ENCODE measurements around the gene SIL1.

SIL1 gene

DNA sequence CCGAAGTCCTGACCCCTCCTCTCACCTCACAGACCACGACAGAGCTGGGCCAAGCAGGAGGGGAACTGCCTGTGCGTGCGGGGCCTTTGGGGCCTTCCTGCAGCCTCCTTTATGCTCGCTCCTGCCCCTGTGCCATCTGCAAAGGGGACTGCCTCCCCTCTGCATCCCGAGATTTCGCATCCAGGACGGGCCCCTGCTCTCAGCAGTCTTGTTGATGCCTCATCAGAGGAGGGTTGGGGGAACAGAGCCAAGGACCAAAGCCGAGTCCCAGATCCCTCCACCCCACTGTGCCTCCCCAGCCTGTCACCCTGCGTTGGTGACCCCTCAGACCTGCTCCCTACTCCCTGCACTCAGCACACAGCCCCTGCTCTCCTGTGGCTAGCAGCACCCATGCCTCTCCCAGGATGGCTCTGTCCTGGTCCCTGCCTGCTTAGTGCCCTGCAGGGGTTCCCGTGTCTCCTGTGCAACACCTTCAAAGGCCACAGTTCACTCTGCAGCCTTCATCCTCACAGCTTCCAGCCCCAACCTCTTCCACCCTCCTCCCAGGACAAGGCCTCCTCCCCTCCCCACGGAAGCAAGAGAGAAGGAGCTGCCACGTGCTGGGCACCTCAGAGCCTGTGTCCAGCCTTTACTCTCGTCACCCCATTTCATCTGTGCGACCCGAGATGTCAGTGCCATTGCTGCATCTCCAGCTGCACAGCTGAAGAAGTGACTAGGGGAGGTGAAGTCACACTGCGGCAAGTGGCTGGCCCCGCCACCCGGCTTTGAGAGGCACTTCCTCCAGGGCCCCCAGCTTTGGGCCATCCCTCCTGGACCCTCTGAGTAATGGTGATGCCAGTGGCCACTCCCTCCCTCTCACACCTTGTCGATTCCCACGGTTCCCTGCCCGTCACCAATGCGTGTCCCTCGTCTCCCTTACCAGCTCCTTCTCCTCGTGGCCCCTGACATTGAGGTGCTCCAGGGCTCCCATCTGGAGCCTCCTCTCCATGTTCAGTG, 260.5 kb downstream of the SIL1 start:
- no peak for DNase-seq (ENCODE audit: low spot score)
- Histone ChIP-seq H3K4me3 (no peak overlapping the region), H3K27ac (peak overlapping the region in 1 of 2 donors; percentile 2)
- TF ChIP-seq, protein P1, sequence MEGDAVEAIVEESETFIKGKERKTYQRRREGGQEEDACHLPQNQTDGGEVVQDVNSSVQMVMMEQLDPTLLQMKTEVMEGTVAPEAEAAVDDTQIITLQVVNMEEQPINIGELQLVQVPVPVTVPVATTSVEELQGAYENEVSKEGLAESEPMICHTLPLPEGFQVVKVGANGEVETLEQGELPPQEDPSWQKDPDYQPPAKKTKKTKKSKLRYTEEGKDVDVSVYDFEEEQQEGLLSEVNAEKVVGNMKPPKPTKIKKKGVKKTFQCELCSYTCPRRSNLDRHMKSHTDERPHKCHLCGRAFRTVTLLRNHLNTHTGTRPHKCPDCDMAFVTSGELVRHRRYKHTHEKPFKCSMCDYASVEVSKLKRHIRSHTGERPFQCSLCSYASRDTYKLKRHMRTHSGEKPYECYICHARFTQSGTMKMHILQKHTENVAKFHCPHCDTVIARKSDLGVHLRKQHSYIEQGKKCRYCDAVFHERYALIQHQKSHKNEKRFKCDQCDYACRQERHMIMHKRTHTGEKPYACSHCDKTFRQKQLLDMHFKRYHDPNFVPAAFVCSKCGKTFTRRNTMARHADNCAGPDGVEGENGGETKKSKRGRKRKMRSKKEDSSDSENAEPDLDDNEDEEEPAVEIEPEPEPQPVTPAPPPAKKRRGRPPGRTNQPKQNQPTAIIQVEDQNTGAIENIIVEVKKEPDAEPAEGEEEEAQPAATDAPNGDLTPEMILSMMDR (IDR thresholded peaks at IDR 0.05): no peak

- TF ChIP-seq, protein P1 (IDR thresholded peaks at IDR 0.05): no peak
- Histone ChIP-seq H3K27ac (peak overlapping the region in 1 of 2 donors; percentile 2), H3K4me3 (no peak overlapping the region)
- DNase-seq (ENCODE audit: low spot score): no peak
Measured at GRCh38 chr5:138936968-138937345, 261.2 kb downstream of the SIL1 start.

GRCh38 chr5:138936225-138936967, 261.8 kb downstream of the SIL1 start:
- DNase-seq (ENCODE audit: low spot score): no peak
- peak overlapping the region in 1 of 2 donors; percentile 27 for H3K27ac ChIP-seq
- H3K4me3 ChIP-seq: no peak overlapping the region
- TF ChIP-seq, protein P1 (IDR thresholded peaks at IDR 0.05): no peak

DNA sequence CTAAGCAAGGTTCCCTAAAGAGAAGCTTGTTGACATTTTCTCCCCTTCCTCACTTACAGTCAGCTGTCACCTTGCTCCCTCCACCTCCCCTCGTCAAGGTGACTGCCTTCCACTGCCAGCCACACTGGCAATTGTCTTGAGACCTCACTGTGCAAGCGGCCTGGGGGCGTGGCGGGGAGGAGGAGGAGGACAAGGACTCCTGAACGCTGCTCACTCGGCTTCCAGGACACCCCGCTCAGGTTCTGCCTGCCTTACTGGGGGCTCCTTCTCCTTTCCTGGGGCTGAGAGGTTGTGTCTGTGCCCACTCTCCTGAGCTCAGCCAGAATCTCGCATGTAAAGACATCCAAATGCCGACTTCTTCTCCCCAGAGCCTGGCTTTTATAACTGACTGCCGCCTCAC, 262.7 kb downstream of the SIL1 start:
- TF ChIP-seq, protein P1 (IDR thresholded peaks at IDR 0.05): no peak
- Histone ChIP-seq H3K4me3 (no peak overlapping the region), H3K27ac (peak overlapping the region in 1 of 2 donors; percentile 19)
- no peak for DNase-seq (ENCODE audit: low spot score)

GRCh38 chr5:138934971-138935370, 263.2 kb downstream of the SIL1 start:
- no peak for DNase-seq (ENCODE audit: low spot score)
- Histone ChIP-seq H3K4me3 (no peak overlapping the region), H3K27ac (no peak overlapping the region)
- TF ChIP-seq, protein P1 (IDR thresholded peaks at IDR 0.05): no peak

DNA sequence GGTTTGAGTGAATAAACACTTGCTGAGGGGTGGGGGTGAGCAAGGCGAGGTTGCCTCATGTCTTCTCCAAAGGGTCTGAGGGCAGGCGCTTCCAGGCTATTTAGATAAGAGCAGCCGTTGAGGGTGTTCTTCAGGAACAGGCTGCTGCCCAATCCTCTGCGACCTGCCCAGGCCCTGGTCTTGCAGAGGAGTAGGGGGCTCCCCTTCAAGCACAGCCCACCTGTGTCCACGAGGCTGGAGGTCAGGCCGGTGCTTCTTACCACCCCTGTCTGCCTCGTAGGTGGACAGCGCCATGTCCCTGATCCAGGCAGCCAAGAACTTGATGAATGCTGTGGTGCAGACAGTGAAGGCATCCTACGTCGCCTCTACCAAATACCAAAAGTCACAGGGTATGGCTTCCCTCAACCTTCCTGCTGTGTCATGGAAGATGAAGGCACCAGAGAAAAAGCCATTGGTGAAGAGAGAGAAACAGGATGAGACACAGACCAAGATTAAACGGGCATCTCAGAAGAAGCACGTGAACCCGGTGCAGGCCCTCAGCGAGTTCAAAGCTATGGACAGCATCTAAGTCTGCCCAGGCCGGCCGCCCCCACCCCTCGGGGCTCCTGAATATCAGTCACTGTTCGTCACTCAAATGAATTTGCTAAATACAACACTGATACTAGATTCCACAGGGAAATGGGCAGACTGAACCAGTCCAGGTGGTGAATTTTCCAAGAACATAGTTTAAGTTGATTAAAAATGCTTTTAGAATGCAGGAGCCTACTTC, 264.5 kb downstream of the SIL1 start:
- TF ChIP-seq, protein P1 (IDR thresholded peaks at IDR 0.05): no peak
- DNase-seq (ENCODE audit: low spot score): no peak
- Histone ChIP-seq H3K4me3 (no peak overlapping the region), H3K27ac (no peak overlapping the region)
